GM18505 (cell line): Measurements from ENCODE around the gene CFAP90.

Experiments used
- ATAC-seq: cut with Tn5 transposase; IDR thresholded peaks from one replicate; pipeline ENCODE4 v1.9.1; 2021; ENCODE audit not compliant: unreplicated experiment
- POLR2A ChIP-seq: IDR thresholded peaks from 4 replicates; pipeline ENCODE4 v1.6.1; 2011; ENCODE audit warnings: borderline replicate concordance; ENCODE audit not compliant: insufficient read depth, insufficient read length; ENCODE audit errors: extremely low read depth

CFAP90 gene

DNA sequence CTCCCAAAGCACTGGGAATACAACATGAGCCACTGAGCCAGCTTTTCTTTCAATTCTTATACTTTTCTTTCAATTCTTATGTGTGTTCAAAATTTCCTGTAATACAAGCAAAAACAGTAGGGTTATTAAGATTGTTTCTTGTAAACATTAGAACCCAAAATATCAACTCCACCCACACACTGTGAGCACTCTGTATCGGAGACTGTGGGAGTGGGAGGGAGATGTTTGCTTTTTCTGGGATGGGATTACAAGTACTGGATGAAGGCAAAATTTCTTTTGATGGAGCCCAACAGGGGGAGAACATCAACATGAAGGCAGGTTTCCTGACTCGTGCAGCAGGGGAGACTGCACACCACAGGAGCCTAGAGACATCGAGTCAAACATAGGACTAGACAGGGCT is 4.7 kb upstream of the CFAP90 start:
- no peak for TF ChIP-seq POLR2A
- ATAC-seq, result no peak

DNA sequence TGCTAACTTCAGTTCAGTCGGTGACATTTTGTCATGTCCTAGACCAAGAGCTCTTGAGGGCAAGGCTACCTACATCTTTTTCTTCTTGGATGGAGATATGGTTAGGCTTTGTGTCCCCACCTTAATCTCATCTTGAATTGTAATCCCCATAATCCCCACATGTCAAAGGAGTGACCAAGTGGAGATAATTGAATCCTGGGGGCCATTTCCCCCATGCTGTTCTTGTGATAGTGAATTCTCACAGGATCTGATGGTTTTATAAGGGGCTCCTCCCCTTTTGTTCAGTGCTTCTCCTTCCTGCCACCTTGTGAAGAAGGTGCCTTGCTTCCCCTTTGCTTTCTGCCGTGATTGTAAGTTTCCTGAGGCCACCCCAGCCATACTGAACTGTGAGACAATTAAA is 2.1 kb upstream of the CFAP90 start:
- no peak for TF ChIP-seq POLR2A
- no peak for ATAC-seq

GRCh38 chr5:7852542-7852941 is 1.6 kb upstream of the CFAP90 start:
- ATAC-seq, result no peak
- TF ChIP-seq POLR2A, result no peak

- no peak for ATAC-seq
- no peak for TF ChIP-seq POLR2A
Measured at GRCh38 chr5:7851617-7852289, 820 bp upstream of the CFAP90 start.

- ATAC-seq, result no peak
- no peak for TF ChIP-seq POLR2A
Measured at GRCh38 chr5:7851240-7851592, 283 bp upstream of the CFAP90 start.

- TF ChIP-seq POLR2A, result no peak
- no peak for ATAC-seq
Measured at GRCh38 chr5:7849681-7850394, 1.1 kb downstream of the CFAP90 start.

- no peak for ATAC-seq
Measured at GRCh38 chr5:7848296-7848695, 2.6 kb downstream of the CFAP90 start.

DNA sequence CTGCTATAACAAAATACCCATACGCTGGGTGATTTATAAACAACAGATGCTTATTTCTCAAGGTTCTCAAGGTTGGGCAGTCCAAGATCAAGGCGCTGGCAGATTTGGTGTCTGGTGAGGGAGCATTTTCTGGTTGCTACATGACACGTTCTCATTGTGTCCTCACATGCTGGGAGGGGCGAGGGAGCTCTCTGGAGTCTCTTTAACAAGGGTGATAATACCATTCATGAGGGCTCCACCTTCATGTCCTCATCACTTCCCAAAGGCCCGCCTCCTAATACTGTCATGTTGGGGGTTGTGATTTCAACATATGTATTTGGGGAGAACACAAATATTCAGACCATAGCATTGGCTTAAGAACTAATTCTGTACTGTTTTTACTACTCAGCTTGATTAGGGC is 4.6 kb downstream of the CFAP90 start:
- no peak for TF ChIP-seq POLR2A
- ATAC-seq, result no peak

More at GRCh38 chr5:7848296-7848695, 2.6 kb downstream of the CFAP90 start:
- TF ChIP-seq POLR2A, result no peak

GRCh38 chr5:7845557-7845956 is 5.4 kb downstream of the CFAP90 start:
- ATAC-seq, result no peak
- no peak for TF ChIP-seq POLR2A

DNA sequence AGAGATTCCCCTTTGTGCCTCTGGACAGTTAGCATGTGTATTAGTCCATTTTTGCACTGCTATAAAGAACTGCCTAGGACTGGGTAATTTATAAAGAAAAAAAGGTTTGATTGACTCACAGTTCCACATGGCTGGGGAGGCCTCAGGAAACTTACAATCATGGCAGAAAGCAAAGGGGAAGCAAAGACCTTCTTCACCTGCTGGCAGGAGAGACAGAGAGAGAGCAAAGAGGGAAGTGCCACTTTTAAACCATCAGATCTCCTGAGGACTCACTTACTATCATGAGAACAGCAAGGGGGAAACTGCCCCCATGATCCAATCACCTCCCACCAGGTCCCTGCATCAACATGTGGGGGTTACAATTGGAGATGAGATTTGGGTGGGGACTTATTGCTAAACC is 6.0 kb downstream of the CFAP90 start:
- ATAC-seq, result no peak
- TF ChIP-seq POLR2A, result no peak

DNA sequence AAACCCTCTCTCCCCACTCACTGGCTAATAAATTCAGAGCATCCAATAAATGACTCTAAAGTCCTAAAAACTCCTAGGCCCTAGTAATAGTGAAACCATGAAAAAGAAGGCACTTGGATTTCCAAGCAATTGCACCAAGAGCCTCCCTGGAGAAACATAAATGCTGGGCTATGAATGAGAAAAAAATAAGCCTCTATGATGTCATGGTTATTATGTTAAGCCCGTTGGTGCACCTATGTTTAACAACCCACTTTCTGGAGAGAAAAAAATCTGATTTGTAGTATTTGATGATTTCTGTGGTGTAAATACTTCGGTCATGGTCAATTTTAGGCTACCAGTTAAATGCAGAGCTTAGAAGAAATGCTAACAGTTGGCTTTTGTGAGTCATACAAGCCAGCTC is 8.4 kb downstream of the CFAP90 start:
- no peak for TF ChIP-seq POLR2A
- ATAC-seq, result no peak

DNA sequence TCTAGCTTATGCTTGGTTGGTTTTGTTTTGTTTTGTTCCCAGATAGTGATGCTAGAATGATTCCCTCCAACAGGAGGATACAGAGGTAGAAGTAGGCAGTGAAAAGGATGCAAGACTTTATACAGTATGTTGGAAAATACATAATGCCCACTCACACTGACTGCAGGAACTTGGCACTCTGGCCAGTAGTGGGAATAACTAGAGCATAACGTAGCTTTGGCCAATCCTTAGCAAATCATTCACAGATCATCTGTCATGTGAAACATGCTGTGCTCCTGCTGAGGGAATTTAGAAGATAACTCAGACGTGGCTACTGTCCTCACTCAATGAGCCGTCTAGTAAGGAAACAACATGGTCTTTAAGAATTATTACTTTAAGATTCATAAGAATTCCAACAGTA is 13.5 kb downstream of the CFAP90 start:
- no peak for ATAC-seq
- TF ChIP-seq POLR2A, result no peak

DNA sequence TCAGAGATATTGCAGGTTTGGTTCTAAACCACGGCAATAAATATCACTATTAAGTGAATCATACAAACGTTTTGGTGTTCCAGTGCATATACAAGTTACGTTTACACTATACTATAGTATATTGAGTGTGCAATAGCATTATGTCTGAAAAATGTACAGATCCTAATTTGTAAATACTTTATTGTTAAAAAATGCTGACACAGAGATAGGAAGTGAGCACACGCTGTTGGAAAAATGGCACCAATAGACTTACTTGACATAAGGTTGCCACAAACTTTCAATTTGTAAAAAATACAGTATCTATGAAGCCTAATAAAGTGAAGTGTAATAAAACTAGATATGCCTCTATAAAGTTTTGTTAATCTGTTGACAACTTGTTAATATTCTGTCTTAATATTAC is 16.0 kb downstream of the CFAP90 start:
- TF ChIP-seq POLR2A, result no peak
- ATAC-seq, result no peak

GRCh38 chr5:7828269-7828668 is 22.7 kb downstream of the CFAP90 start:
- no peak for ATAC-seq

More at GRCh38 chr5:7828269-7828668, 22.7 kb downstream of the CFAP90 start:
- no peak for TF ChIP-seq POLR2A
